Epithelial cell of proximal tubule (primary cell): ENCODE data around the gene SYT1. TPM values are rescaled to one million over a fixed set of nuclear protein-coding genes. Genes with fewer than 3 reads are reported as not detected.
A peak's percentile ranks its signal among the peaks of the same experiment; 100 is the strongest.

Experiments used
- DNase-seq: peaks from one replicate; pipeline ENCODE4 v3.0.0-alpha.2; 2011; ENCODE audit warnings: low read depth
- H3K4me3 ChIP-seq: 2 replicates; pipeline ENCODE4 v1.5.1; 2011; ENCODE audit warnings: low read depth, mild to moderate bottlenecking, low read length
- total RNA-seq: library from RNA; depleted of rRNA; stranded (reverse); fragments of >200 nt; gene quantifications from 2 replicates; pipeline ENCODE4 v1.2.3, GENCODE V29; 2015
- TF ChIP-seq, protein P1 (sequence below): conservative IDR thresholded peaks from 2 replicates; pipeline ENCODE4 v1.5.1; 2012; ENCODE audit warnings: low read depth, mild to moderate bottlenecking, low read length

The SYT1 gene
- total RNA-seq, 1 donor from 2014 or later = 2.0 TPM

GRCh38 chr12:79000501-79000900 is 135.9 kb downstream of the SYT1 start:
- no peak overlapping the region for H3K4me3 ChIP-seq
- TF ChIP-seq, protein P1, sequence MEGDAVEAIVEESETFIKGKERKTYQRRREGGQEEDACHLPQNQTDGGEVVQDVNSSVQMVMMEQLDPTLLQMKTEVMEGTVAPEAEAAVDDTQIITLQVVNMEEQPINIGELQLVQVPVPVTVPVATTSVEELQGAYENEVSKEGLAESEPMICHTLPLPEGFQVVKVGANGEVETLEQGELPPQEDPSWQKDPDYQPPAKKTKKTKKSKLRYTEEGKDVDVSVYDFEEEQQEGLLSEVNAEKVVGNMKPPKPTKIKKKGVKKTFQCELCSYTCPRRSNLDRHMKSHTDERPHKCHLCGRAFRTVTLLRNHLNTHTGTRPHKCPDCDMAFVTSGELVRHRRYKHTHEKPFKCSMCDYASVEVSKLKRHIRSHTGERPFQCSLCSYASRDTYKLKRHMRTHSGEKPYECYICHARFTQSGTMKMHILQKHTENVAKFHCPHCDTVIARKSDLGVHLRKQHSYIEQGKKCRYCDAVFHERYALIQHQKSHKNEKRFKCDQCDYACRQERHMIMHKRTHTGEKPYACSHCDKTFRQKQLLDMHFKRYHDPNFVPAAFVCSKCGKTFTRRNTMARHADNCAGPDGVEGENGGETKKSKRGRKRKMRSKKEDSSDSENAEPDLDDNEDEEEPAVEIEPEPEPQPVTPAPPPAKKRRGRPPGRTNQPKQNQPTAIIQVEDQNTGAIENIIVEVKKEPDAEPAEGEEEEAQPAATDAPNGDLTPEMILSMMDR = no peak
- no peak for DNase-seq

GRCh38 chr12:79001404-79001803 is 136.8 kb downstream of the SYT1 start:
- no peak for DNase-seq
- TF ChIP-seq, protein P1 = no peak
- no peak overlapping the region for H3K4me3 ChIP-seq

GRCh38 chr12:79006306-79006705 is 141.7 kb downstream of the SYT1 start:
- DNase-seq = peak; percentile 2
- no peak overlapping the region for H3K4me3 ChIP-seq
- TF ChIP-seq, protein P1 = peak; percentile 58

DNA sequence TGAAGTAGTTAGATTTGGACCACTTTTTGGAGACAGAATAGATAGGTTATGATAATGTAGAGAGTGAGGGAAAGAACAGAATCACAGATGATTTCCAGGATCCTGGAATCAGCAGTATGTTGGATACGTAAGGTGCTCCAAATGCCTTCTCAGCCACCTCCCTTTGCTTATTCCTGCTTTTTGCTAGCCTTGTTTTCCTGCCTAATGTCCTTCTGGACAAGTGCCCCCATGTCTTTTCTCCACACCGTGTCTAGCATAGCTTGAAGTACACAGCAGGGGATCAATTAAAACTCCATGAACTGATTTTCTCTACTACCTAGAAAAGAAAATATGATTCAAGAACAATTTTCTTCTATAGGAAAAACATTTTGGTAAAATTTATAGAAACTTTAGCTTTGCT is 144.0 kb downstream of the SYT1 start:
- DNase-seq = no peak
- TF ChIP-seq, protein P1 = no peak
- no peak overlapping the region for H3K4me3 ChIP-seq

GRCh38 chr12:79012636-79013035 is 148.1 kb downstream of the SYT1 start:
- TF ChIP-seq, protein P1 = no peak

GRCh38 chr12:79016181-79016580 is 151.6 kb downstream of the SYT1 start:
- DNase-seq = no peak
- H3K4me3 ChIP-seq = no peak overlapping the region
- TF ChIP-seq, protein P1 = no peak

More at GRCh38 chr12:79012636-79013035, 148.1 kb downstream of the SYT1 start:
- no peak overlapping the region for H3K4me3 ChIP-seq
- no peak for DNase-seq

GRCh38 chr12:79019672-79020071 is 155.1 kb downstream of the SYT1 start:
- no peak for DNase-seq
- TF ChIP-seq, protein P1 = no peak
- H3K4me3 ChIP-seq = no peak overlapping the region
